HEK293 (cell line): ENCODE data around the gene ROCK1.
A peak's percentile ranks its signal among the peaks of the same experiment; 100 is the strongest.

Experiments used
- CTCF ChIA-PET: fragments of 350-600 bp; formaldehyde crosslinking; extraction: SDS; loops from one replicate; lab custom pipeline; 2021; ENCODE audit warnings: antibody characterized with exemption; lab: Yijun Ruan, JAX
- POLR2A ChIA-PET: fragments of 300-600 bp; formaldehyde crosslinking; extraction: SDS; loops from one replicate; lab custom pipeline; 2020; ENCODE audit warnings: antibody characterized with exemption, inconsistent platforms; lab: Yijun Ruan, JAX
- H3K27ac ChIP-seq: fragments of 200-500 bp; sonication (Bioruptor generic); 2 replicates; pipeline ENCODE4 v1.5.1; 2014; ENCODE audit warnings: low read depth, low read length, control low read depth, inconsistent platforms; ENCODE audit errors: extremely low read depth
- H3K36me3 ChIP-seq, 2 experiments: fragments of 200-500 bp in 1 of 2; sonication (Bioruptor generic) in 1 of 2; 1 replicate in 1 of 2; 2 replicates in 1 of 2; pipeline ENCODE4 v1.5.1; 2014 to 2017; ENCODE audit warnings: inconsistent platforms in 2 of 2, low read length in 2 of 2; ENCODE audit not compliant: control insufficient read depth in 2 of 2, insufficient read depth in 1 of 2
- H3K4me1 ChIP-seq: fragments of 200-500 bp; sonication (Bioruptor generic); 2 replicates; pipeline ENCODE4 v1.5.1; 2014; ENCODE audit warnings: mild to moderate bottlenecking, low read length, inconsistent platforms; ENCODE audit not compliant: control insufficient read depth, insufficient read depth
- H3K4me3 ChIP-seq: 2 replicates; pipeline ENCODE4 v1.5.1; 2011; ENCODE audit warnings: low read depth, mild to moderate bottlenecking, control low read depth, low read length, moderate library complexity
- H3K9me3 ChIP-seq: fragments of 200-500 bp; sonication (Bioruptor generic); 2 replicates; pipeline ENCODE4 v1.5.1; 2014; ENCODE audit warnings: low read depth, low read length, inconsistent platforms; ENCODE audit not compliant: control insufficient read depth, insufficient read depth
- KLF10 ChIP-seq: fragments of 450-650 bp; IDR thresholded peaks from 2 replicates; pipeline ENCODE4 v1.5.1; 2018; ENCODE audit warnings: missing biosample characterization, mild to moderate bottlenecking, missing genetic modification characterization
- OSR2 ChIP-seq: fragments of 450-650 bp; formaldehyde crosslinking; IDR thresholded peaks from 2 replicates; pipeline ENCODE4 v1.5.1; 2016; ENCODE audit warnings: missing biosample characterization, missing genetic modification characterization
- SETDB1 ChIP-seq: IDR thresholded peaks from one replicate; pipeline ENCODE4 v1.6.1; 2017; ENCODE audit warnings: mild to moderate bottlenecking, low read length, moderate library complexity, mixed read lengths; ENCODE audit not compliant: insufficient read length
- SP3 ChIP-seq: fragments of 450-650 bp; formaldehyde crosslinking; IDR thresholded peaks from 2 replicates; pipeline ENCODE4 v1.5.1; 2016; ENCODE audit warnings: missing biosample characterization, missing genetic modification characterization
- ZBTB48 ChIP-seq: fragments of 450-650 bp; formaldehyde crosslinking; IDR thresholded peaks from 2 replicates; pipeline ENCODE4 v1.5.1; 2016; ENCODE audit warnings: missing biosample characterization, missing genetic modification characterization
- ZBTB8A ChIP-seq: fragments of 450-650 bp; formaldehyde crosslinking; IDR thresholded peaks from 2 replicates; pipeline ENCODE4 v1.5.1; 2016; ENCODE audit warnings: missing biosample characterization, missing genetic modification characterization
- ZNF169 ChIP-seq: fragments of 450-650 bp; formaldehyde crosslinking; IDR thresholded peaks from 2 replicates; pipeline ENCODE4 v1.5.1; 2016; ENCODE audit warnings: missing biosample characterization, missing genetic modification characterization
- ZNF404 ChIP-seq: fragments of 450-650 bp; formaldehyde crosslinking; IDR thresholded peaks from 2 replicates; pipeline ENCODE4 v1.5.1; 2017; ENCODE audit warnings: missing biosample characterization, missing genetic modification characterization
- ZNF510 ChIP-seq: fragments of 450-650 bp; formaldehyde crosslinking; IDR thresholded peaks from 2 replicates; pipeline ENCODE4 v1.5.1; 2018; ENCODE audit warnings: mild to moderate bottlenecking, missing genetic modification characterization, missing biosample characterization; ENCODE audit not compliant: insufficient replicate concordance
- ZNF518A ChIP-seq: fragments of 450-650 bp; formaldehyde crosslinking; conservative IDR thresholded peaks from 2 replicates; pipeline ENCODE4 v1.5.1; 2016; ENCODE audit warnings: low read depth, missing biosample characterization, missing genetic modification characterization
- ZNF707 ChIP-seq: fragments of 450-650 bp; formaldehyde crosslinking; IDR thresholded peaks from 2 replicates; pipeline ENCODE4 v1.5.1; 2016; ENCODE audit warnings: missing biosample characterization, missing genetic modification characterization
- ZNF791 ChIP-seq: fragments of 450-650 bp; formaldehyde crosslinking; IDR thresholded peaks from 2 replicates; pipeline ENCODE4 v1.5.1; 2016; ENCODE audit warnings: missing biosample characterization, missing genetic modification characterization
- TF ChIP-seq, protein P1 (sequence below): fragments of 450-650 bp; formaldehyde crosslinking; IDR thresholded peaks from 2 replicates; pipeline ENCODE4 v1.5.1; 2016; ENCODE audit warnings: missing biosample characterization, missing genetic modification characterization
- TF ChIP-seq, protein P2 (sequence below): fragments of 450-650 bp; formaldehyde crosslinking; IDR thresholded peaks from 2 replicates; pipeline ENCODE4 v1.5.1; 2016; ENCODE audit warnings: missing biosample characterization, missing genetic modification characterization

ROCK1 gene

GRCh38 chr18:21155443-21155842, 43.8 kb upstream of the ROCK1 start:
- Histone ChIP-seq H3K9me3 (no peaks in the 10 kb centered on the region), H3K4me3 (no peak overlapping the region), H3K27ac (no peak overlapping the region), H3K4me1 (no peaks in the 10 kb centered on the region), H3K36me3 (no peaks in the 10 kb centered on the region)
- ChIA-PET CTCF (no interaction called here), POLR2A (no interaction called here)
- TF ChIP-seq ZBTB8A (tag by site-specific recombination) (no peak), SETDB1 (peak; percentile 84)

DNA sequence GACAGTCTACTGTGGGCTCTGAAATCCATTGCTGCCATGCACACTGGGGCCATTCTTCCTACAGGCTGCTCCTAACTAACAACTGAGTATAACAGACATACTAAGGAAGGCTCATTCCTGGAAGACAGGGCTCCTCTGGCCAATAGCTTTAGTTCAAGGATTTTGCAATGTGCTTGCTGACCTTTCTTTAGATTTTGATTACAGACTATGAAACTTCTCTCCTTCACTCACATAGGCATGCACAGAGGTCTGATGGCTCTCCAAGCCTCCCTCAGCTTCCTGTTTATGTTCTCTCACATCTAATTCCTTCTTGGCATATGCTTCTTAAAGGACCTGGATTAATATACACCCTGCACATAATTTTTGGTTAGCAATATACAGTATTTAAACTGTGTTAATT, 34.4 kb upstream of the ROCK1 start:
- POLR2A ChIA-PET: no interaction called here
- TF ChIP-seq KLF10 (tag by site-specific recombination): no peak
- TF ChIP-seq, protein P1, sequence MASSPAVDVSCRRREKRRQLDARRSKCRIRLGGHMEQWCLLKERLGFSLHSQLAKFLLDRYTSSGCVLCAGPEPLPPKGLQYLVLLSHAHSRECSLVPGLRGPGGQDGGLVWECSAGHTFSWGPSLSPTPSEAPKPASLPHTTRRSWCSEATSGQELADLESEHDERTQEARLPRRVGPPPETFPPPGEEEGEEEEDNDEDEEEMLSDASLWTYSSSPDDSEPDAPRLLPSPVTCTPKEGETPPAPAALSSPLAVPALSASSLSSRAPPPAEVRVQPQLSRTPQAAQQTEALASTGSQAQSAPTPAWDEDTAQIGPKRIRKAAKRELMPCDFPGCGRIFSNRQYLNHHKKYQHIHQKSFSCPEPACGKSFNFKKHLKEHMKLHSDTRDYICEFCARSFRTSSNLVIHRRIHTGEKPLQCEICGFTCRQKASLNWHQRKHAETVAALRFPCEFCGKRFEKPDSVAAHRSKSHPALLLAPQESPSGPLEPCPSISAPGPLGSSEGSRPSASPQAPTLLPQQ: no peak
- TF ChIP-seq ZNF791 (tag by site-specific recombination): no peak
- TF ChIP-seq SP3 (tag by site-specific recombination): no peak
- CTCF ChIA-PET: interaction anchor here (1.0 kb wide), 1 partner anchor 34 kb away, joined by 5 read pairs; no protein-coding TSS in a partner anchor
- Histone ChIP-seq H3K9me3 (no peaks in the 10 kb centered on the region), H3K4me1 (no peaks in the 10 kb centered on the region), H3K27ac (no peak overlapping the region), H3K36me3 (no peaks in the 10 kb centered on the region), H3K4me3 (no peak overlapping the region)

GRCh38 chr18:21145371-21145770, 33.8 kb upstream of the ROCK1 start:
- ChIA-PET CTCF (interaction anchor here (1.0 kb wide), 1 partner anchor 35 kb away, joined by 5 read pairs; no protein-coding TSS in a partner anchor), POLR2A (no interaction called here)
- H3K27ac ChIP-seq: no peak overlapping the region
- no peak for TF ChIP-seq ZNF404
- TF ChIP-seq, protein P2, sequence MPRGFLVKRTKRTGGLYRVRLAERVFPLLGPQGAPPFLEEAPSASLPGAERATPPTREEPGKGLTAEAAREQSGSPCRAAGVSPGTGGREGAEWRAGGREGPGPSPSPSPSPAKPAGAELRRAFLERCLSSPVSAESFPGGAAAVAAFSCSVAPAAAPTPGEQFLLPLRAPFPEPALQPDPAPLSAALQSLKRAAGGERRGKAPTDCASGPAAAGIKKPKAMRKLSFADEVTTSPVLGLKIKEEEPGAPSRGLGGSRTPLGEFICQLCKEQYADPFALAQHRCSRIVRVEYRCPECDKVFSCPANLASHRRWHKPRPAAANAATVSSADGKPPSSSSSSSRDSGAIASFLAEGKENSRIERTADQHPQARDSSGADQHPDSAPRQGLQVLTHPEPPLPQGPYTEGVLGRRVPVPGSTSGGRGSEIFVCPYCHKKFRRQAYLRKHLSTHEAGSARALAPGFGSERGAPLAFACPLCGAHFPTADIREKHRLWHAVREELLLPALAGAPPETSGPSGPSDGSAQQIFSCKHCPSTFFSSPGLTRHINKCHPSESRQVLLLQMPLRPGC (tag by site-specific recombination): no peak
- TF ChIP-seq OSR2 (tag by site-specific recombination): no peak
- no peak for TF ChIP-seq ZNF169 (tag by site-specific recombination)
- TF ChIP-seq ZBTB48 (tag by site-specific recombination): no peak
- no peak for TF ChIP-seq ZNF707 (tag by site-specific recombination)
- no peak for TF ChIP-seq ZNF518A (tag by site-specific recombination)
- TF ChIP-seq ZNF510 (tag by site-specific recombination): no peak
- no peaks in the 10 kb centered on the region for H3K4me1 ChIP-seq
- no peak overlapping the region for H3K4me3 ChIP-seq
- H3K9me3 ChIP-seq: no peaks in the 10 kb centered on the region
- no peaks in the 10 kb centered on the region for H3K36me3 ChIP-seq
